Thoracic aorta (tissue), 2 donors: ENCODE results near the gene YARS1. TPM values are rescaled to one million over a fixed set of nuclear protein-coding genes. Genes with fewer than 3 reads are reported as not detected.

Experiments used
- ATAC-seq: fragments of 150-250 bp; one replicate; pipeline ENCODE4 v1.8.0; 2017; ENCODE audit warnings: low read depth; ENCODE audit not compliant: insufficient number of reproducible peaks, low FRiP score
- DNase-seq: peaks from one replicate; pipeline ENCODE4 v3.0.0-alpha.2; 2020; ENCODE audit warnings: low spot score
- H3K27ac ChIP-seq, 2 donors: fragments of 200-600 bp; sonication (generic); 1 replicate in 1 of 2; 2 replicates in 1 of 2; pipeline ENCODE4 v1.5.1; 2016; ENCODE audit warnings: mild to moderate bottlenecking in 2 of 2, moderate library complexity in 2 of 2
- H3K27me3 ChIP-seq: fragments of 200-600 bp; sonication (generic); replicated peaks from 2 replicates; pipeline ENCODE4 v1.6.0; 2016; ENCODE audit warnings: mild to moderate bottlenecking; ENCODE audit not compliant: insufficient read depth
- H3K36me3 ChIP-seq: fragments of 200-600 bp; sonication (generic); one replicate; pipeline ENCODE4 v1.5.1; 2016
- H3K4me1 ChIP-seq, 2 donors: fragments of 200-600 bp; sonication (generic); 1 replicate in 1 of 2; 2 replicates in 1 of 2; pipeline versions ENCODE4 v1.5.1 to v1.6.0; 2016; ENCODE audit warnings: low read depth in 2 of 2, mild to moderate bottlenecking in 1 of 2; ENCODE audit not compliant: control insufficient read depth in 1 of 2
- H3K4me3 ChIP-seq: fragments of 200-600 bp; sonication (generic); 2 replicates; pipeline ENCODE4 v1.5.1; 2016; ENCODE audit warnings: mild to moderate bottlenecking
- H3K9me3 ChIP-seq: fragments of 200-600 bp; sonication (generic); 2 replicates; pipeline ENCODE4 v1.5.1; 2016
- CTCF ChIP-seq: fragments of 200-600 bp; sonication (generic); IDR thresholded peaks from one replicate; pipeline ENCODE4 v1.5.1; 2019; ENCODE audit warnings: antibody characterized with exemption
- total RNA-seq, 2 donors: library from RNA; depleted of rRNA; stranded (reverse); fragments of >200 nt; gene quantifications; one replicate each; pipeline versions ENCODE4 v1.1.0 to v1.2.3, GENCODE V29; 2016

The YARS1 gene
- total RNA-seq, 2 donors from 2014 or later, result 62.5 to 74.9 TPM

DNA sequence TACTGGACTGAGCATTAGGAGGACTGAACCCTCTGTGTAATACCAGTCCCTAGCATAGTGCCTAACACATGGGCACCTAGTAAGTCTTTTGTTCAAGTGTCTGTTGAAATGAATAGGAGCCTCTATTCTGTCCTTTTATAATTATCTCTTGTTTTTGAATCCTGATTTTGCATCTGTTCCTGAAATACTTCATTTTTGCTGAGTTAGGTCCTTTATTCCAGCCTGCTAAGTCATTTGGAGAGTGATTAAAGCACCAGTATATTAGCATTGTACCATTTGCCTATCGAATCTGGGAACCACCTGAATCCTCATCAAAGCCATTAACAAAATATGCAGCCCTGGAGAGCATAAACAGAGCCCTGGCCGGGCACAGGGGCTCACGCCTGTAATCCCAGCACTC, 32.3 kb downstream of the YARS1 start:
- Histone ChIP-seq H3K9me3 (no peaks in the 10 kb centered on the region), H3K4me1 (peaks cover 4 to 14% of the 10 kb centered on the region in 2 donors), H3K27me3 (no peaks in the 10 kb centered on the region), H3K27ac (no peak overlapping the region), H3K36me3 (peaks cover 46% of the 10 kb centered on the region), H3K4me3 (no peak overlapping the region)
- TF ChIP-seq CTCF, result no peak
- ATAC-seq, result no peak
- no peak for DNase-seq

- no peaks in the 10 kb centered on the region for H3K9me3 ChIP-seq
- peaks cover under 1 to 4% of the 10 kb centered on the region in 2 donors for H3K4me1 ChIP-seq
- DNase-seq (no peak), ATAC-seq (no peak)
- H3K27me3 ChIP-seq, result no peaks in the 10 kb centered on the region
- no peak overlapping the region for H3K27ac ChIP-seq
- peaks cover 56% of the 10 kb centered on the region for H3K36me3 ChIP-seq
- no peak overlapping the region for H3K4me3 ChIP-seq
- no peak for TF ChIP-seq CTCF
Measured at GRCh38 chr1:32783851-32784250, 33.3 kb downstream of the YARS1 start.

DNA sequence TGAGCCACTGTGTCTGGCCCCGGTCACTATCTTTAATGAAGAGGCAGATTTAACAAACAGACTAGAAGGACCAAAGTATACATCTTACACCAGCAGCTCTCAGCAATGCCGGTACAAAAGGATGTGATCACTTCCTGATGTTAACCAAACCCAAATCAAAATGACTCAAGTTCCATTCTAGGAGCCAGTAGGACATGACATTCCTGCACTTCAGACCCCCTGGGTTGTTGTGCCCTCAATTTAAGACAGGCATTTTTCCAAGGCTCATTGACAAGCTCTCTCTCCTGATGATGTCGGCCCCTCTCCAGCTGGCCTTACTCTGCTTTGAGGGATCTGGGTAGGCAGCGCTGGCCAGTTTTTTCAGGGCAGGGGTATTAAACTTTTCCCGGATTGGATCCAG, 35.1 kb downstream of the YARS1 start:
- H3K27ac ChIP-seq, result no peak overlapping the region
- no peaks in the 10 kb centered on the region for H3K9me3 ChIP-seq
- peaks cover 58% of the 10 kb centered on the region for H3K36me3 ChIP-seq
- DNase-seq (no peak), ATAC-seq (no peak)
- no peak for TF ChIP-seq CTCF
- no peak overlapping the region for H3K4me3 ChIP-seq
- no peaks in the 10 kb centered on the region for H3K27me3 ChIP-seq
- no peaks in the 10 kb centered on the region for H3K4me1 ChIP-seq

- peaks cover 60% of the 10 kb centered on the region for H3K36me3 ChIP-seq
- H3K4me3 ChIP-seq, result no peak overlapping the region
- H3K4me1 ChIP-seq, result no peaks in the 10 kb centered on the region
- ATAC-seq (no peak), DNase-seq (no peak)
- no peaks in the 10 kb centered on the region for H3K9me3 ChIP-seq
- TF ChIP-seq CTCF, result no peak
- H3K27ac ChIP-seq, result no peak overlapping the region
- no peaks in the 10 kb centered on the region for H3K27me3 ChIP-seq
Measured at GRCh38 chr1:32780628-32781234, 36.4 kb downstream of the YARS1 start.

DNA sequence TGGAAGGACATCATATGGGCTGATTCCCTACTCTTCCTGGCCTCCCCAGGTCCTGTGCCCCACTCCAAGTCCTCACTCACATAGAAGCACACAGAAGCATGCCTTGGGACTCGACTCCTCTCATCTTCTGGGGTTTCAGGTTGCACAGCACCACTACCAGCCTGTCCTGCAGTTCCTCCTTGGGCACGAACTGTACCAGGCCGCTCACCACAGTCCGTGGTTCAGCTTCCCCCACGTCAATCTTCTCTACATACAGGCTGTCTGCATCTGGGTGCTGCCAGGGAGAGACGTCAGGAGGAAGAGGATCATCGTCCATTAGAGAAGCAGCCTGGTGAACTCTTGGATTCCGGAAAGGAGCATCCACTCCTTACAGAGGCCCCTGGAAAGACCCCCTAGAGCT, 37.2 kb downstream of the YARS1 start:
- Histone ChIP-seq H3K36me3 (peaks cover 59% of the 10 kb centered on the region), H3K9me3 (no peaks in the 10 kb centered on the region), H3K27me3 (no peaks in the 10 kb centered on the region), H3K4me1 (no peaks in the 10 kb centered on the region), H3K4me3 (no peak overlapping the region), H3K27ac (no peak overlapping the region)
- ATAC-seq (no peak), DNase-seq (no peak)
- TF ChIP-seq CTCF, result no peak
